Omental fat pad (tissue), 4 donors: ENCODE results near the gene RPUSD4. TPM values are rescaled to one million over a fixed set of nuclear protein-coding genes. Genes with fewer than 3 reads are reported as not detected.

Experiments
- ATAC-seq: fragments of 150-250 bp; one replicate; pipeline ENCODE4 v1.9.1; 2016; ENCODE audit warnings: mild to moderate bottlenecking, moderate library complexity; ENCODE audit not compliant: low FRiP score
- DNase-seq: peaks from one replicate; pipeline ENCODE4 v3.0.0-alpha.2; 2019; ENCODE audit warnings: low spot score
- small RNA-seq: library from RNA; depleted of rRNA; stranded (forward); fragments of <200 nt; gene quantifications from one replicate; pipeline ENCODE3, GENCODE V24; 2016
- total RNA-seq, 4 donors: library from RNA; depleted of rRNA; stranded (reverse); fragments of >200 nt; gene quantifications; one replicate each; pipeline ENCODE4 v1.1.0, GENCODE V29; 2016
- TF ChIP-seq, protein P1 (sequence below), 3 donors: fragments of 450-650 bp; IDR thresholded peaks; one replicate each; pipeline ENCODE4 v1.5.1; 2016 to 2017; ENCODE audit warnings: antibody characterized with exemption in 3 of 3, mild to moderate bottlenecking in 3 of 3, moderate library complexity in 2 of 3

Gene RPUSD4
- total RNA-seq, 4 donors from 2014 or later, result 19.3 to 42.0 (median 24.0) TPM

- no peak for ATAC-seq
- no peak for DNase-seq
- TF ChIP-seq, protein P1, sequence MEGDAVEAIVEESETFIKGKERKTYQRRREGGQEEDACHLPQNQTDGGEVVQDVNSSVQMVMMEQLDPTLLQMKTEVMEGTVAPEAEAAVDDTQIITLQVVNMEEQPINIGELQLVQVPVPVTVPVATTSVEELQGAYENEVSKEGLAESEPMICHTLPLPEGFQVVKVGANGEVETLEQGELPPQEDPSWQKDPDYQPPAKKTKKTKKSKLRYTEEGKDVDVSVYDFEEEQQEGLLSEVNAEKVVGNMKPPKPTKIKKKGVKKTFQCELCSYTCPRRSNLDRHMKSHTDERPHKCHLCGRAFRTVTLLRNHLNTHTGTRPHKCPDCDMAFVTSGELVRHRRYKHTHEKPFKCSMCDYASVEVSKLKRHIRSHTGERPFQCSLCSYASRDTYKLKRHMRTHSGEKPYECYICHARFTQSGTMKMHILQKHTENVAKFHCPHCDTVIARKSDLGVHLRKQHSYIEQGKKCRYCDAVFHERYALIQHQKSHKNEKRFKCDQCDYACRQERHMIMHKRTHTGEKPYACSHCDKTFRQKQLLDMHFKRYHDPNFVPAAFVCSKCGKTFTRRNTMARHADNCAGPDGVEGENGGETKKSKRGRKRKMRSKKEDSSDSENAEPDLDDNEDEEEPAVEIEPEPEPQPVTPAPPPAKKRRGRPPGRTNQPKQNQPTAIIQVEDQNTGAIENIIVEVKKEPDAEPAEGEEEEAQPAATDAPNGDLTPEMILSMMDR (IDR thresholded peaks at IDR 0.05), result no peak
Measured at GRCh38 chr11:126153006-126153405, 58.4 kb downstream of the RPUSD4 start.

DNA sequence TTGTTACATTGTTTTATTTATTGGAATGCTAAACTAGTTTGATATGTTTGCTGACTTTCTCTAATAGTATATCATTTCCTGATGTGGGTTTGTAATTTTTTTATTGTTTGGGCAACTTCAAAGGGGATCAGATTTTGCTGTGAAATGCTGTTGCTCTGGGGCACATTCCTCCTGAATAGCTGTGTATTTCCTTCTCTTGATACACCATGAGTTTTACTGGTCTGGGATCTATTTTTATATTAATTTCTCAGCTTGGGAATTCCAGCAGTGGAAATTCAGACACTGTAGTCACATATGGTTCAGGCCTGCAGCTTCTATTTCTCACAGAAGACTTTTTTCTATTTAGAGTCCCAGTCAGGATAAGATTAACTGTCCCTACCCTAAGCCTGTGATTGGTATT is 58.9 kb downstream of the RPUSD4 start:
- no peak for DNase-seq
- TF ChIP-seq, protein P1 (IDR thresholded peaks at IDR 0.05), result no peak
- no peak for ATAC-seq

- DNase-seq (no peak), ATAC-seq (no peak)
- TF ChIP-seq, protein P1 (IDR thresholded peaks at IDR 0.05), result no peak
Measured at GRCh38 chr11:126152152-126152551, 59.3 kb downstream of the RPUSD4 start.

Small RNA genes within 50 kb of the gene (small RNA-seq; reads per million reads assigned to genes)
- not detected for gene AP001893.2
- not detected for gene RN7SL351P
- gene RNU4-86P, result not detected

Other genes starting within 250 kb of the RPUSD4 start
- 100 to 1,000 TPM in 1 of 4 donors, 10 to 100 TPM in 3; 13.1 to 159 (median 43.4) TPM for gene CDON, start 148.8 kb downstream of the RPUSD4 start, total RNA-seq
- gene FAM118B, start 132 bp upstream of the RPUSD4 start, total RNA-seq, result 10 to 100 TPM; 12.1 to 16.1 (median 13.3) TPM
- gene SRPRA, start 57.2 kb upstream of the RPUSD4 start, total RNA-seq, result 100 to 1,000 TPM in 1 of 4 donors, 10 to 100 TPM in 3; 83.5 to 109 (median 91.8) TPM
- 10 to 100 TPM; 10.2 to 27.3 (median 17.4) TPM for gene FOXRED1, start 57.5 kb upstream of the RPUSD4 start, total RNA-seq
- 10 to 100 TPM in 1 of 4 donors, 1 to 10 TPM in 3; 6.0 to 17.0 (median 8.5) TPM for gene TIRAP, start 71.4 kb upstream of the RPUSD4 start, total RNA-seq
- 10 to 100 TPM in 2 of 4 donors, 1 to 10 TPM in 2; 8.0 to 12.4 (median 9.9) TPM for gene DCPS, start 92.4 kb upstream of the RPUSD4 start, total RNA-seq
- 10 to 100 TPM; 13.2 to 59.3 (median 41.9) TPM for gene ST3GAL4, start 144.0 kb upstream of the RPUSD4 start, total RNA-seq